Measurements from ENCODE around the gene FRMD8.

The FRMD8 gene

DNA sequence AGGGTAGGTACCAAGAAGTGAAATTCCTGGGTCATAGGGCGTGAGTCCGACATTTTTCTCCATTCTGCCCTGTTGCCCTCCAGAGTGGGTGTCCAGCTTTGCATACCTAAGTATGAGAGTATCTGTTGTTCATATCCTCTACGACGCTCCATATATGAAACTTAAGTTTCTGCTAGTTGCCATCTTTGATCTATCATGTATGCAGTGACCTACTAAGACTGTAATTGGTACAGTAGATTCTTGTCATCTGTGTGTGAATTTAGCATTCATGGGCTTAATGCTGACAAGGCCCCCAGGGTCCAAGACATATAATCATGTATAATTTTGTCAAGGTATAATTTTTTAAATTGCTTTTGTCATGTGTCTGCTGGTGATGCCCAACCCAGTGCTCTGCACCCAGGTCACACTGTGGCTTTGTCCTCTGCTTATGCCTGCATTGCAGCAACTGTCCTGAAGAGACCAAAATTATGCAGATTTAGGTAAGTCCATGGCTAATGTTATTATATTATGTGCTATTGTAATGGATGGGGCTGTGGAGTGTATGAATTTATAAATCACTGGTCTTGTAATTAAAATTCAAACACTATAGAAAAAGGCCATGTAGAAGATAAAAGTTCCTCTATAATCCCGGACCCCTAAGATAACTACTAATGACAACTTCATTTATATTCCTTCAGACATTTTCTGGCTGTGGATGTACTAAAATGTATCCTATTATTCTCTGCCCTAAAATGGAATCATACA lies 48.4 kb downstream of the FRMD8 start:
- DNase-seq (ENCODE audit: extremely low spot score), result no peak
- POLR2A ChIA-PET, result interaction anchor here (1.2 kb wide), 1 partner anchor 16 kb away, joined by 3 read pairs; no protein-coding TSS in a partner anchor
- TF ChIP-seq, protein P1, sequence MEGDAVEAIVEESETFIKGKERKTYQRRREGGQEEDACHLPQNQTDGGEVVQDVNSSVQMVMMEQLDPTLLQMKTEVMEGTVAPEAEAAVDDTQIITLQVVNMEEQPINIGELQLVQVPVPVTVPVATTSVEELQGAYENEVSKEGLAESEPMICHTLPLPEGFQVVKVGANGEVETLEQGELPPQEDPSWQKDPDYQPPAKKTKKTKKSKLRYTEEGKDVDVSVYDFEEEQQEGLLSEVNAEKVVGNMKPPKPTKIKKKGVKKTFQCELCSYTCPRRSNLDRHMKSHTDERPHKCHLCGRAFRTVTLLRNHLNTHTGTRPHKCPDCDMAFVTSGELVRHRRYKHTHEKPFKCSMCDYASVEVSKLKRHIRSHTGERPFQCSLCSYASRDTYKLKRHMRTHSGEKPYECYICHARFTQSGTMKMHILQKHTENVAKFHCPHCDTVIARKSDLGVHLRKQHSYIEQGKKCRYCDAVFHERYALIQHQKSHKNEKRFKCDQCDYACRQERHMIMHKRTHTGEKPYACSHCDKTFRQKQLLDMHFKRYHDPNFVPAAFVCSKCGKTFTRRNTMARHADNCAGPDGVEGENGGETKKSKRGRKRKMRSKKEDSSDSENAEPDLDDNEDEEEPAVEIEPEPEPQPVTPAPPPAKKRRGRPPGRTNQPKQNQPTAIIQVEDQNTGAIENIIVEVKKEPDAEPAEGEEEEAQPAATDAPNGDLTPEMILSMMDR (IDR thresholded peaks at IDR 0.05; ENCODE audit: control extremely low read depth, extremely low read depth, low read depth, missing control alignments), result no peak
- CTCF ChIA-PET, result no interaction called here

DNA sequence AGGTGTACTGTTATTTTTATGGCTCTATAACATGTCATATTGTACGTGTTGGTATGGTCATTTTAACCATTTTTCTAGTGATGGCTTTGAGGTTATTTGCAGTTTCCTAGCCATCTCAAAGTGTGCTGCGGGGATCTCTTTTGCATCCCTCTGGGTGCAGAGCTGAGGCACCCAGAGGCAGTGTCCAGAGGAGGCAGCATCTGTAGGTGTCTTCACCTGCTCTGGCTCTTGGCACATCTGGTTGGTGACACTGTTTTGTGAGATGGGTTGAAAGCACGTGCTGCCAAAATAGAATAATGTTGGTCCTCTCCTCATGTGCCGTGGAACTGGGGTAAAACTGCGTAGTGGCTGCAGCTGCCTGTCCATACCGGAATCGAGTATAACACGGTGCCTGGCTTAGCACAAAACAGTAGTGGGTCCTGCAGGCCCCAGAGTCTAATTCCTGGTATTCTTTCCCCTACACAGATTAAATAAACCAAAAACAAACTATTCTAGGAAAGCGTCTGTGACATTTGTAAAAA lies 49.0 kb downstream of the FRMD8 start:
- CTCF ChIA-PET, result no interaction called here
- DNase-seq (ENCODE audit: extremely low spot score), result no peak
- POLR2A ChIA-PET, result no interaction called here
- TF ChIP-seq, protein P1 (IDR thresholded peaks at IDR 0.05; ENCODE audit: control extremely low read depth, extremely low read depth, low read depth, missing control alignments), result no peak

DNA sequence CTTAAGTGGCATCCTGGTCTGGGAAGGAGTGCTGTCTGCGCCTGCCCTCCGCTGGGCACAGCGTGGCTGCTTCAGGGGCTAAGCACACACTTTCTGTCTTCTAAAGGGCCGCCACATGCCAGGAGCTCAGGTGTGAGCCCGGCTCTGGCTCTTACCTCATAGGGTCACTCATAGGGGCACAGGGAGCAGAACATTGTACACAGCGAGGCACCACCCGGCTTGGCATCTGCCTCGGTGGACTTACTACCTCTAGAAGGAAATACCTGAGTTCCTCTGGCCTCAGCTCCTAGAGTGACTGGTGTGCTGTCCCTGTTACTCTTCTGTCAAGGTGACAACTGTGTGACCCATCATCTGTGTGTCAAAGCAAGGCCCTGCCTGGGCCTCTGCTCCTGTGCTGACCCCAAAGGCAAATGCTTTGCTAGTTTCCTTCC lies 49.6 kb downstream of the FRMD8 start:
- ChIA-PET POLR2A (no interaction called here), CTCF (interaction anchor here (2.4 kb wide), 1 partner anchor 33 kb away, joined by 7 read pairs; no protein-coding TSS in a partner anchor)
- DNase-seq (ENCODE audit: extremely low spot score), result no peak
- TF ChIP-seq, protein P1 (IDR thresholded peaks at IDR 0.05; ENCODE audit: control extremely low read depth, extremely low read depth, low read depth, missing control alignments), result no peak

DNA sequence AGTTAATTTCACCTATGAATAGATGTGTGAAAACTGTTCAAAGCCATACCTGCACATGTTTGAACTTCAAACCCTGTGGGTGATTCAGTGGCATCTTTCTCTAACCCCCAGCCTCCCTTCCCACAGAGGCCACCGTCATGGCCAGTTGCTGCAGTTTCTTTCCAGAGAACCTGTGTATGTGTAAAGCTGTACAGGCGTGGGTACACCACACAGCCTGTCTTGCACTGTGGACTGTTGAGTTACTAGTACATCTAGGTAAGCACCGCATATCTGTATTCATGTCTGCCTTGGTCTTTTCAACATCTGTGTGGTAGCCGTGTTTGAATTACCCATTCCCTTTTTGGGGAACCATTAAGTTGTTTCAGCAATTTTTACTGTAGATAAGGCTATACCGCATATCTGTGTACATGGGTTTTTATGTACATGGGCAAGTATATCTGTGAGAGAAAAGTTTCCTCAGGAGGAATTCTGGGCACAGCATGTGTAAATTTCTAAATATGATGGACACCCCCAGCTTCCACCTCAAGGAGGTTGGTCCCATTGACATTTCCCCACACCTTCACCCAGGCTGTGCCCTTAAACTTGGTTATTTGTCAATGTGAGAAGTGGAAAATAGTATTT lies 50.1 kb downstream of the FRMD8 start:
- POLR2A ChIA-PET, result interaction anchor here (1.0 to 1.3 kb wide), 4 partner anchors 9 to 72 kb away, joined by 3 to 4 read pairs (median 3); no protein-coding TSS in a partner anchor
- CTCF ChIA-PET, result interaction anchor here (1.2 to 2.4 kb wide), 4 partner anchors 10 to 33 kb away, joined by 4 to 7 read pairs (median 4); no protein-coding TSS in a partner anchor
- TF ChIP-seq, protein P1 (IDR thresholded peaks at IDR 0.05; ENCODE audit: control extremely low read depth, extremely low read depth, low read depth, missing control alignments), result no peak
- DNase-seq (ENCODE audit: extremely low spot score), result no peak

DNA sequence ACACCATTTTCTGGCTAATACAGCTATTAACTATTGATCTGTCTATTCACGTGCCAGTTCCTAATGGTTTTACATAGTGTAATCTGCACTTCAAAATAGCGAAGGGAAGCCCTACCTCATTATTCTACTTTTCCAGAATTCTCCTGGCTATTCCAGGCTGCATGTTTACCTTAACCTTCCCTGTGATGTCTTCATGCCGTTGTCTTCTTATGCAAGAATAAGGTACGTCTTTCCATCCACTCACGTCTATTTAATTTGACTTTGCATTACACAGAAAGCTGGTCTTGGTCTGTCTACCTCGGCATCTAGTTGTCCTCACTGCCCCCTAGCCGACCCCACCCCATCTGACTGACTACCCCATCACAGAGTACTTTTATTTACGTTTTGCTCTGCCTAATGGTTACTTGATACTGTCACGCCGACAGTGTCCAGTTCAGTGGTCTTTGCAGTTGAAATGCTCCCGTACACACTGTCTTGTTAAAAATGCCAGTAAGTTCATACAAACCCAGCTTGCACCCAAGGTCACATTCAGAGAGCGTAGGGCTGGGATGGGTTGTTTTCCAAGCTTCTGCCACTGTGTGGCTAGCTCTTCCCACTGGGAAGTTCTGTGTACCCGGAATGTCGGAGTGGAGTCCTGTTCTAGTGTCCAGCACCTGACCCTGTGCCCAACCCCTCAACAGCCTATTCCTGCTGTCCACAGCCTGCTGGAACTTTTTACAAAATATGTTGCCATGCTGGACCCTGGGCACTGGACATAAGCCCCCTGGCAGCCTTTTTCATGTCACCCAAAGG lies 51.2 kb downstream of the FRMD8 start:
- no peak for DNase-seq (ENCODE audit: extremely low spot score)
- TF ChIP-seq, protein P1 (IDR thresholded peaks at IDR 0.05; ENCODE audit: control extremely low read depth, extremely low read depth, low read depth, missing control alignments), result no peak
- POLR2A ChIA-PET, result interaction anchor here (0.9 to 1.3 kb wide), 4 partner anchors 15 to 71 kb away, joined by 3 to 4 read pairs (median 3); partner anchors contain the start of gene NEAT1
- CTCF ChIA-PET, result interaction anchor here (1.2 to 2.4 kb wide), 4 partner anchors 9 to 31 kb away, joined by 4 to 7 read pairs (median 4); no protein-coding TSS in a partner anchor

Measured in GM10248 (cell line).